NB4 (cell line): ENCODE data around the gene ANGEL1.

Experiments used
- DNase-seq: peaks from one replicate; pipeline ENCODE4 v3.0.0; 2010; ENCODE audit warnings: low read depth
- H3K4me3 ChIP-seq: one replicate; pipeline ENCODE4 v1.5.1; 2011; ENCODE audit warnings: mild to moderate bottlenecking, low read depth, low read length, moderate library complexity
- MAX ChIP-seq: IDR thresholded peaks from 2 replicates; pipeline ENCODE4 v1.6.1; 2011; ENCODE audit warnings: low read depth, low read length
- MYC ChIP-seq: IDR thresholded peaks from 2 replicates; pipeline ENCODE4 v1.6.1; 2011; ENCODE audit warnings: low read depth, low read length
- POLR2A ChIP-seq: IDR thresholded peaks from 2 replicates; pipeline ENCODE4 v1.6.1; 2011; ENCODE audit warnings: mild to moderate bottlenecking; ENCODE audit not compliant: insufficient read length; ENCODE audit errors: extremely low read depth
- TF ChIP-seq, protein P1 (sequence below): IDR thresholded peaks from one replicate; pipeline ENCODE4 v1.5.1; 2012; ENCODE audit warnings: low read depth, low read length

ANGEL1 gene

GRCh38 chr14:76768671-76769500, 43.8 kb downstream of the ANGEL1 start:
- TF ChIP-seq MYC (no peak), POLR2A (no peak), MAX (no peak)
- TF ChIP-seq, protein P1, sequence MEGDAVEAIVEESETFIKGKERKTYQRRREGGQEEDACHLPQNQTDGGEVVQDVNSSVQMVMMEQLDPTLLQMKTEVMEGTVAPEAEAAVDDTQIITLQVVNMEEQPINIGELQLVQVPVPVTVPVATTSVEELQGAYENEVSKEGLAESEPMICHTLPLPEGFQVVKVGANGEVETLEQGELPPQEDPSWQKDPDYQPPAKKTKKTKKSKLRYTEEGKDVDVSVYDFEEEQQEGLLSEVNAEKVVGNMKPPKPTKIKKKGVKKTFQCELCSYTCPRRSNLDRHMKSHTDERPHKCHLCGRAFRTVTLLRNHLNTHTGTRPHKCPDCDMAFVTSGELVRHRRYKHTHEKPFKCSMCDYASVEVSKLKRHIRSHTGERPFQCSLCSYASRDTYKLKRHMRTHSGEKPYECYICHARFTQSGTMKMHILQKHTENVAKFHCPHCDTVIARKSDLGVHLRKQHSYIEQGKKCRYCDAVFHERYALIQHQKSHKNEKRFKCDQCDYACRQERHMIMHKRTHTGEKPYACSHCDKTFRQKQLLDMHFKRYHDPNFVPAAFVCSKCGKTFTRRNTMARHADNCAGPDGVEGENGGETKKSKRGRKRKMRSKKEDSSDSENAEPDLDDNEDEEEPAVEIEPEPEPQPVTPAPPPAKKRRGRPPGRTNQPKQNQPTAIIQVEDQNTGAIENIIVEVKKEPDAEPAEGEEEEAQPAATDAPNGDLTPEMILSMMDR = no peak
- no peak for DNase-seq
- no peak overlapping the region for H3K4me3 ChIP-seq

DNA sequence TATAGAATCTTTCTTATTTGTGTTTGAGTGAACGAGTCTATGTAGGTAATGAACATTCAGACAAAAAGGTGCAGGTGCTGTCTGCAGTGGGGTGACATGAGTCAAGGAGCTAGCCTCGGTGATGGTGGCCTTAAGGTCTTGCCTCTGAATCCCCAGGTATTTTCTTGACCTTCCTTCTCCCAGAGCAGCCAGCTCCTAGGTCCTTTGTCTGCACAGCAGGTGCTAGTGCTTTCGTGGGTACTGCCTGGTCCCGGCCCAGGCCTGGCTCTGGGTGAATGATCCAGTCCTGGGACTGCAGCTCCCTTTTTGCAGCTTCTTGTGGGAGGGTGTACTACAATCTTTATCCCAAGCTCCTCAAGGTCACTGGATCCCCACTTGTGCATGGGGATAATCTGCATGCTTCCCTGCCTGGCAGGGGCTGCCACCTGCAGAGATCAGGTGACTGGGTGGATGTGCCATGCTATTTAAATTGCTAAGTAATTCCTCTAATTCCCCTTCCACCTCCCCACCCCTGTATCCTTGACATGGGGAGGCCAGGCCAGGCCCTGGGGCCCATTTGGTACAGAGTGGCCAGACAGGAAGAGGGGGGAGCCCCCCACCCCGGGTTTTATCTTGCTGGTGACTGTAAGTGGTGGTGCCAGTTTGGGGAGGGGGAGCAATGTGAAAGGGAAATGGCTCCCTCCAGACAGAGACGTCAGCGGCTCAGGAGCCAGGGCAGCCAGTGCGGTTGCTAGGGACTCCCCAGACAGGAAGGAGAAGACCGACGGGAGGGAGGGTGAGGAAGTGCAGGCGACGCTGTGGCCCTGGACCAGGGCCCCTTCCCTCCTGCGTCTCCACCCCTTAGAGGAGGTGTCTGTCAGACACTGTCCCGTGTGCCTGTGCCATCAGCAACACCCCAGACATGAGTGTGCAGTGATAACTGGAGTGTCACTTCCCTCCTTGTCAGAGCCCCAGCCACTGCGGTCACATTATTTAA, 44.7 kb downstream of the ANGEL1 start:
- peak; percentile 81 for DNase-seq
- TF ChIP-seq POLR2A (no peak), MAX (no peak; the same call in 1 of the 2 replicates), MYC (no peak)
- TF ChIP-seq, protein P1 = no peak
- no peak overlapping the region for H3K4me3 ChIP-seq

DNA sequence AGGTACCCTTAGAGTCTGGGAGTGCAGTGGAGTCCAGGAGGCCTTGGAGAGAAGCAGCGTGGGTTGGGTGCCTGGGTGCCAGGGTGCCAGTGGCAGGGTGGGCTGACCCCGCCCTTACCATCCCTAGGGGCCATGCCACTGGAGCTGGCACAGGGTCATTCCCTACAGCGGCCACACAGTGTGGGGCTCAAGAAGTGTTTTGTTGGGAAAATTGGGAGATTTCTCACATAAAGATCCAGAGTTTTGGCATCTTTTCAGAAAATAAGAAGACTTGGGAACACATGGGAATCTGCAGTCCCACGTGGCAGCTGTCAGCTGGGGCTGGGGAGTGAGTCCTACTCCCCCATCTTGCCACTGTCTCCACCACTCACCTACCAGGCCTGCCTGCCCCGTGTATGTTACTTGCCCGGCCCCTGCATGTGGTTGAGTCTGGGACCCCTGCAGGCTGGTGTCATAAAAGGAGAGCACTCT, 47.2 kb downstream of the ANGEL1 start:
- H3K4me3 ChIP-seq = no peak overlapping the region
- no peak for TF ChIP-seq POLR2A
- TF ChIP-seq, protein P1 = no peak
- no peak for TF ChIP-seq MAX
- no peak for TF ChIP-seq MYC
- DNase-seq = no peak

DNA sequence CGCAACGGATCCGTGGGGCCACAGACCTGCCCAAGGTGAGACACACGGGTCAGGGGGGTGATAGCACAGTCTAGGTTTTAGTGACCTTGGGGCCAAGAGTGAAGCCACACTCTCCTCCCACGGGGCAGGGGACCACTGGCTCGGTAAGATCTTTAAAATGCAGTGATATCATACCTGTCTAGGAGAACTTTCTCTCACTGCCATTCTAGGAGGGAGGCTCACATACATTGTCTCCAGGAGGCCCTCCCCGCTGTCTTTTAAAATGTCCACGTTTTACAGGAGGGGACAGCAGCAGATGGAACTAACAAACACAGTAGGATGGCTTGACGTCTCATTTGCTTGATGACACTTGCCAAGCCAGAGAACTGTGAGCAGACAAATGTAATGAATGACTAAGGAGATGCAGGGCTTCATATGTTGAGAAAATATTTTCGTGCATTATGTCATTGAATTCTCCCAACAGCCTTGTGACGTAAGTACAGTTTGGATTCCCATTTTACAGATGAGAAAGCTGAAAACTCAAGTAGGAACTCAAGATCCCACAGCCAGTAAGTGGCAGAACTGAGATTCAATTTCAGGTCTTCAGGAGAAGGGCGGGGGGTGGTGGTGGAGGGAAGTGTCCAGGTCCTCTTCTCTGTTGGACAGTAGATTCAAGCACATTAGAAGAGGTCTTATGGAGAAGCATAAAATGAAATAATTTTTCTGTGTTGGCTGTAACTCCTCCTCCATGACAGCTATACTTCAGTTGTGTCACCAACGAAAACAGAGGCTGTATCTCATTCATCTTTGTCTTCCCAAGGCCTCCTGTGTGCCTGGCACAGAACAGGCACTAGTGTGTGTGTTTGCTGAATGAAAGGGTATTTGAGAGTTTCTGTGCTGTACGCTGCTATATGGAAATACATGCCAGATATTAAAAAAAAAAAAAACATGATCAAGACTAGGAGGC, 49.3 kb downstream of the ANGEL1 start:
- H3K4me3 ChIP-seq = no peak overlapping the region
- TF ChIP-seq POLR2A (no peak), MYC (no peak), MAX (no peak)
- TF ChIP-seq, protein P1 = no peak
- DNase-seq = no peak
